IMR-90 (cell line): ENCODE results near the gene RNF217. TPM values are rescaled to one million over a fixed set of nuclear protein-coding genes. Genes with fewer than 3 reads are reported as not detected.

Source experiments
- ATAC-seq: fragments of 200-7000 bp; cut with Tn5 transposase; 2 replicates; pipeline ENCODE4 v1.9.1; 2020; ENCODE audit warnings: low read depth, mild to moderate bottlenecking, moderate library complexity
- BruUV-seq: library from RNA; stranded (reverse); fragments of 400-500 nt; replicated peaks from 2 replicates; lab custom pipeline; 2021; lab: Mats Ljungman, UMichigan
- CTCF ChIA-PET: fragments of 300-600 bp; formaldehyde crosslinking; extraction: SDS; loops from one replicate; lab custom pipeline; 2021; ENCODE audit warnings: antibody characterized with exemption; lab: Yijun Ruan, JAX
- POLR2A ChIA-PET: fragments of 300-600 bp; sonication (Branson Sonifier 250); formaldehyde crosslinking; loops from one replicate; lab custom pipeline; 2022; ENCODE audit warnings: antibody characterized with exemption; ENCODE audit not compliant: unreplicated experiment; lab: Charles Lee
- DNase-seq: peaks from one replicate; pipeline ENCODE4 v3.0.0; 2013
- H2AFZ ChIP-seq: replicated peaks from 2 replicates; pipeline ENCODE3; 2013; ENCODE audit warnings: low read length, mild to moderate bottlenecking; ENCODE audit not compliant: poor library complexity
- H2AK5ac ChIP-seq: 2 replicates; pipeline ENCODE4 v1.6.1; 2013; ENCODE audit warnings: low read depth, low read length, inconsistent platforms
- H2AK9ac ChIP-seq: replicated peaks from 2 replicates; pipeline ENCODE3; 2013; ENCODE audit warnings: mild to moderate bottlenecking, low read depth, low read length, moderate library complexity; ENCODE audit not compliant: poor library complexity
- H2BK120ac ChIP-seq: 2 replicates; pipeline ENCODE4 v1.6.1; 2013; ENCODE audit warnings: low read depth, low read length, inconsistent platforms
- H2BK15ac ChIP-seq: 3 replicates; pipeline ENCODE4 v1.6.1; 2013; ENCODE audit warnings: low read depth, low read length, inconsistent platforms
- H2BK20ac ChIP-seq: 2 replicates; pipeline ENCODE4 v1.6.1; 2013; ENCODE audit warnings: low read depth, mild to moderate bottlenecking, inconsistent platforms, low read length, moderate library complexity
- H2BK5ac ChIP-seq: 2 replicates; pipeline ENCODE4 v1.6.1; 2013; ENCODE audit warnings: mild to moderate bottlenecking, low read depth, low read length, inconsistent platforms; ENCODE audit not compliant: poor library complexity, severe bottlenecking
- H3K14ac ChIP-seq: replicated peaks from 2 replicates; pipeline ENCODE4 v1.6.1; 2013; ENCODE audit warnings: low read depth, low read length, inconsistent platforms
- H3K18ac ChIP-seq: 2 replicates; pipeline ENCODE4 v1.6.1; 2013; ENCODE audit warnings: low read depth, low read length, control low read depth
- H3K23ac ChIP-seq: 2 replicates; pipeline ENCODE4 v1.6.1; 2013; ENCODE audit warnings: low read depth, low read length, inconsistent platforms
- H3K27ac ChIP-seq: 2 replicates; pipeline ENCODE4 v1.5.1; 2013; ENCODE audit warnings: mild to moderate bottlenecking, control low read depth, low read length; ENCODE audit not compliant: insufficient read depth
- H3K27me3 ChIP-seq: 2 replicates; pipeline ENCODE4 v1.6.1; 2013; ENCODE audit warnings: low read length; ENCODE audit not compliant: control insufficient read depth, insufficient read depth
- H3K36me3 ChIP-seq: 2 replicates; pipeline ENCODE4 v1.6.1; 2013; ENCODE audit warnings: low read length, mixed read lengths; ENCODE audit not compliant: control insufficient read depth, insufficient read depth
- H3K4ac ChIP-seq: 2 replicates; pipeline ENCODE4 v1.6.1; 2013; ENCODE audit warnings: low read depth, low read length, inconsistent platforms
- H3K4me1 ChIP-seq: 2 replicates; pipeline ENCODE4 v1.6.1; 2013; ENCODE audit warnings: low read length, mixed read lengths; ENCODE audit not compliant: control insufficient read depth, insufficient read depth
- H3K4me2 ChIP-seq: 2 replicates; pipeline ENCODE4 v1.6.1; 2013; ENCODE audit warnings: low read depth, mild to moderate bottlenecking, control low read depth, low read length, moderate library complexity
- H3K4me3 ChIP-seq: 2 replicates; pipeline ENCODE4 v1.5.1; 2013; ENCODE audit warnings: low read depth, mild to moderate bottlenecking, control low read depth, low read length, moderate library complexity; ENCODE audit not compliant: insufficient read depth
- H3K56ac ChIP-seq: 2 replicates; pipeline ENCODE4 v1.6.1; 2013; ENCODE audit warnings: low read length, inconsistent platforms; ENCODE audit not compliant: insufficient read depth; ENCODE audit errors: extremely low read depth
- H3K79me1 ChIP-seq, 2 experiments: 2 replicates each; pipeline ENCODE4 v1.6.1; 2013; ENCODE audit warnings: low read length in 2 of 2, inconsistent platforms in 1 of 2, low read depth in 1 of 2
- H3K9ac ChIP-seq: 2 replicates; pipeline ENCODE4 v1.6.1; 2013; ENCODE audit warnings: low read depth, low read length, control low read depth
- H3K9me1 ChIP-seq: 2 replicates; pipeline ENCODE4 v1.6.1; 2013; ENCODE audit warnings: low read length, inconsistent platforms; ENCODE audit not compliant: insufficient read depth
- H3K9me3 ChIP-seq: 2 replicates; pipeline ENCODE4 v1.6.1; 2013; ENCODE audit warnings: low read length; ENCODE audit not compliant: control insufficient read depth, insufficient read depth
- H4K20me1 ChIP-seq: 2 replicates; pipeline ENCODE4 v1.6.1; 2013; ENCODE audit warnings: low read length, inconsistent platforms; ENCODE audit not compliant: insufficient read depth
- H4K5ac ChIP-seq: 2 replicates; pipeline ENCODE4 v1.6.1; 2013; ENCODE audit warnings: mild to moderate bottlenecking, low read depth, low read length, control low read depth
- H4K8ac ChIP-seq, 2 experiments: 2 replicates each; pipeline ENCODE4 v1.6.1; 2013; ENCODE audit warnings: low read depth in 2 of 2, low read length in 2 of 2, control low read depth in 1 of 2, inconsistent platforms in 1 of 2
- H4K91ac ChIP-seq: 2 replicates; pipeline ENCODE4 v1.6.1; 2013; ENCODE audit warnings: low read depth, low read length, inconsistent platforms; ENCODE audit not compliant: insufficient read depth
- SMC3 ChIP-seq: fragments of 150-350 bp; IDR thresholded peaks from 2 replicates; pipeline ENCODE4 v1.6.1; 2016; ENCODE audit warnings: low read depth, mild to moderate bottlenecking, antibody characterized with exemption, low read length, moderate library complexity
- WGBS, 2 experiments: methylation state at CpG; one replicate each; pipeline versions ENCODE4 v1.1.5 to v1.1.7; 2013; ENCODE audit warnings: missing lambda C conversion rate in 2 of 2; ENCODE audit not compliant: insufficient read length in 1 of 2; ENCODE audit errors: extremely low coverage in 2 of 2; 5-methylcytosine and 5-hydroxymethylcytosine counted together
- dilution Hi-C: fragments of 300-500 bp; cut with HindIII; formaldehyde crosslinking; loops from one replicate; pipeline ENCODE4 v1.14.3; 2018; ENCODE audit warnings: low sequenced_read_pairs; ENCODE audit not compliant: unreplicated experiment
- in situ Hi-C: fragments of 300-500 bp; cut with MboI; formaldehyde crosslinking; loops from 3 replicates; pipeline ENCODE4 v1.14.3; 2019; ENCODE audit warnings: low sequenced_read_pairs, inconsistent platforms, mixed read lengths
- intact Hi-C: fragments of 100-400 bp; cut with micrococcal nuclease; formaldehyde crosslinking; loops from 2 replicates; pipeline ENCODE4 v1.10.0; 2022
- polyA plus RNA-seq, 3 experiments: library from polyadenylated mRNA; depleted of rRNA; stranded (reverse); fragments of >200 nt; gene quantifications; 2 replicates each; pipeline ENCODE4 v1.2.3, GENCODE V29; 2012; ENCODE audit warnings: low replicate concordance in 1 of 3
- total RNA-seq: library from RNA; depleted of rRNA; stranded (reverse); fragments of >200 nt; gene quantifications from 2 replicates; pipeline ENCODE4 v1.2.3, GENCODE V29; 2012

Gene RNF217
- total and polyA plus RNA-seq, 2 of the 4 experiments (the other 2 are of a cell fraction) = 11.7 to 20.4 TPM

- H3K4me2 ChIP-seq = no peak overlapping the region
- ChIA-PET CTCF (no interaction called here), POLR2A (no interaction called here)
- intact Hi-C loops (no loop called here), in situ Hi-C loops (loop anchor here (25.0 kb wide), 1 partner anchor 160 kb away; the partner anchor contains the start of gene RNF217), dilution Hi-C loops (no loop called here)
- no peak overlapping the region for H3K14ac ChIP-seq
- H4K91ac ChIP-seq = no peak overlapping the region
- DNase-seq = no peak
- no peaks in the 10 kb centered on the region; the same call in 1 of the 2 replicates for H3K9me1 ChIP-seq
- no peak overlapping the region for H3K27ac ChIP-seq
- H3K9ac ChIP-seq = no peak overlapping the region
- H4K8ac ChIP-seq = no peak overlapping the region
- H3K27me3 ChIP-seq = no peaks in the 10 kb centered on the region
- no peak overlapping the region for H2BK20ac ChIP-seq
- H3K56ac ChIP-seq = no peak overlapping the region
- no peak overlapping the region for H3K23ac ChIP-seq
- no peak overlapping the region for H2AK9ac ChIP-seq
- no peak overlapping the region for H3K4me3 ChIP-seq
- TF ChIP-seq SMC3 = no peak
- no peak overlapping the region for H2BK5ac ChIP-seq
- no peak overlapping the region for H2AK5ac ChIP-seq
- no peaks in the 10 kb centered on the region for H3K36me3 ChIP-seq
- H2AFZ ChIP-seq = no peak overlapping the region
- no peak overlapping the region for H4K5ac ChIP-seq
- no peak for ATAC-seq
- no peaks in the 10 kb centered on the region for H3K79me1 ChIP-seq
- H4K20me1 ChIP-seq = no peaks in the 10 kb centered on the region
- no TSS peak for BruUV-seq
- H2BK15ac ChIP-seq = no peak overlapping the region
- no peak overlapping the region for H3K4ac ChIP-seq
- no peak overlapping the region for H2BK120ac ChIP-seq
- no peak overlapping the region for H3K18ac ChIP-seq
- H3K9me3 ChIP-seq = no peaks in the 10 kb centered on the region
- WGBS, 2 experiments = no CpG with 5 or more reads among the region's 1 CpG
- H3K4me1 ChIP-seq = peaks cover 1% of the 10 kb centered on the region; the same call in 1 of the 2 replicates
Observed at GRCh38 chr6:125121894-125122293, 159.7 kb downstream of the RNF217 start.
